SJCRH30 (cell line): ENCODE results near the gene CYP46A1. TPM values are rescaled to one million over a fixed set of nuclear protein-coding genes. Genes with fewer than 3 reads are reported as not detected.
"Not testable (repeated sequence)": the region's sequence is repeated elsewhere in the genome, so short reads cannot be mapped to it uniquely, and the experiment has no call there.

ENCODE experiments used
- DNase-seq, 2 experiments: peaks; one replicate each; pipeline ENCODE4 v3.0.0-alpha.2; 2015 to 2020
- H3K27ac ChIP-seq: fragments of 250-450 bp; sonication (Bioruptor Pico); 2 replicates; pipeline ENCODE4 v1.5.1; 2020; ENCODE audit warnings: mild to moderate bottlenecking, moderate library complexity
- H3K27me3 ChIP-seq: fragments of 250-450 bp; sonication (Bioruptor Pico); 2 replicates; pipeline ENCODE4 v1.5.1; 2020; ENCODE audit warnings: mild to moderate bottlenecking, moderate library complexity
- H3K36me3 ChIP-seq: fragments of 250-450 bp; sonication (Bioruptor Pico); 2 replicates; pipeline ENCODE4 v1.5.1; 2020; ENCODE audit warnings: mild to moderate bottlenecking, moderate library complexity
- H3K4me1 ChIP-seq: fragments of 250-450 bp; sonication (Bioruptor Pico); 2 replicates; pipeline ENCODE4 v1.5.1; 2020; ENCODE audit warnings: mild to moderate bottlenecking, moderate library complexity
- H3K4me3 ChIP-seq: fragments of 250-450 bp; sonication (Bioruptor Pico); 2 replicates; pipeline ENCODE4 v1.5.1; 2020; ENCODE audit warnings: mild to moderate bottlenecking, moderate library complexity
- H3K9me3 ChIP-seq: fragments of 250-450 bp; sonication (Bioruptor Pico); replicated peaks from 2 replicates; pipeline ENCODE4 v1.5.1; 2020; ENCODE audit warnings: mild to moderate bottlenecking, moderate library complexity
- total RNA-seq: library from RNA; depleted of rRNA; stranded (reverse); fragments of >200 nt; shearing (Covaris generic); gene quantifications from 2 replicates; pipeline ENCODE4 v1.2.3, GENCODE V29; 2014

The CYP46A1 gene
- total RNA-seq, 1 experiment from 2014 or later, result 0.10 TPM

DNA sequence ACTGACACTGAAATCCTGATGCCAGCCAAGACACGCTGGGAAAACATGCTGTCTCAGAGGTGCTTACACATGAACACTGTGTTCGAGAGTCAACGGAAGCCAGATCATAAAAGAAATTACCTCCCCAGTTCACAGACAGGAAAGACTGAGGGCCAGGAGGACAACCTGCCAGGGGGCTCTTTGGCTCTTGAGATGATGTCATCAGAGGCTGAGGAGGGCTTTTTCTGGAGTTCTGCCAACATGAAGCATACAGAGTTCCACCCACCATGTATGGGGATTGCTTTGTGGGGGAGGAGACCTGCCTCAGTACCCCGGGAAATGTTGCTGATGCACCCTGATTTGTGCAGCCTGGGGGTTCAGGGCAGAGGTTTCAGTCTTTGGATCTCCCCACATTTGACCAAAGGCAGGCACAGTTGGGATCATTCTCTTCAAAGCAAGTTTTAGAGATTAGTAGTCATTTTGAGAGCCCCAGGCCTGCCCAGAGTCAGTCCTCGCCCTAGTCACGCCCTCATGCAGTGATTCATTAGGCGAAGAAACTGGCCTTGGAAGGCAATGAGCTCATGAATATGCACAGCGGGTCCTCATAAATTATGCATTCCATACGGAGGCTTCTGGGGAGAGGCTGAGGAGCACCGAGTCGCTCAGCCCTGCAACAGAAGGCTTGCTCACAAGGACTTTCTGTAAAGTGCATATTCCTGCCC, 74.2 kb downstream of the CYP46A1 start:
- no peaks in the 10 kb centered on the region for H3K27me3 ChIP-seq
- H3K4me3 ChIP-seq, result no peak overlapping the region
- no peaks in the 10 kb centered on the region for H3K9me3 ChIP-seq
- peaks cover 33% of the 10 kb centered on the region for H3K4me1 ChIP-seq
- no peaks in the 10 kb centered on the region for H3K36me3 ChIP-seq
- no peak overlapping the region for H3K27ac ChIP-seq
- DNase-seq, result peak in 1 of 2 experiments; percentile 45

DNA sequence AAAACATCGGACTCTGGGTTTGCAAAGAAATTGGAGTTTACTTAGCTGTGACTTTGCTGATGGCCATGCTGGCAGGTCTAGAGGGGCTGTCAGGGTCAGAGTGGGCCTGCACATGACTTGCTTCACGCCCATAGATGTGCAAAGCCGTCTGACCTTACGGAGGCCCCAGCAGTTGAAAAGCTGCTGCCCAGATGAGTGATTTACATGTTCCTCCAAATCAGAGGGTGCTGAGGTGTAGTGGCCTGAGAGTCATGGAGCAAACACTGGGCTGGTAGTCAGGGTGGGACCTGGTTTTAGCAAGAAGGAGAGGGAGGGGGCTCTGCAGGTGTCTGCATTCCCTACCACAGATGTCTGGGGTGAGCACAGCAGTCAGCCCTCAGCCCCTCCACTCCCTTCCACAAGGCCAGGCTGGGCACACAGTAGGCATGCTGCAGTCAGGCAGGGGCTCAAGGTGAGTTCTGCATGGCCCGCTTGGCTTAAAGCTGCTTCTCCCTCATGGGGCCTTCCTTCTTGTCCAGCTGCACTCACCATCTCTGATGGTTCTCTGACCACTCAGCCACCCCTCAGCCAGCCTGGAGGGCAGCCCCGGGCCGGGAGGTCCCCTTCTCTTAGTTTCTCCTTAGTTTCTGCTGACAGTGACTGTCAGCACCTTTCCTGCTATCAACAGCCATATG, 74.9 kb downstream of the CYP46A1 start:
- H3K27ac ChIP-seq, result no peak overlapping the region
- H3K4me3 ChIP-seq, result no peak overlapping the region
- no peak for DNase-seq

DNA sequence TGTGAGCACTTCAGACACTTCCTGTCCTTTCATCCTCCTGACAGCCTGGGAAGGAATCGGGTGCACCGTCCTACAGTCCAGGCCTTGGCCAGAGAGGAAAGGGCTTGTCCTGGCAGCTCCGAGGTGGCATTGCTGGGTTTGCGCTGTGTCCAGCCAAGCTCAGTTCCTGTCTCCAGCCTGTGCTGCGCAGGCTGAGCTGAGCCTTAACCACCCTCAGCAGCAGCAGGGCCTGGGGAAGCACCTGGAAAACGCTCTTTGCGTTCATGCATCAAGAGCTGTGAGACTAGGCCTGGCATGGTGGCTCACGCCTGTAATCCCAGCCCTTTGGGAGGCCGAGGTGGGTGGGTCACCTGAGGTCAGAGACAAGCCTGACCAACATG, 75.4 kb downstream of the CYP46A1 start:
- Histone ChIP-seq H3K4me1 (peaks cover 21% of the 10 kb centered on the region), H3K27ac (no peak overlapping the region), H3K4me3 (no peak overlapping the region), H3K9me3 (no peaks in the 10 kb centered on the region), H3K36me3 (no peaks in the 10 kb centered on the region), H3K27me3 (no peaks in the 10 kb centered on the region)
- DNase-seq, result no peak

More for the DNA sequence above, 74.9 kb downstream of the CYP46A1 start:
- Histone ChIP-seq H3K36me3 (no peaks in the 10 kb centered on the region), H3K27me3 (no peaks in the 10 kb centered on the region), H3K9me3 (no peaks in the 10 kb centered on the region), H3K4me1 (peaks cover 26% of the 10 kb centered on the region)

DNA sequence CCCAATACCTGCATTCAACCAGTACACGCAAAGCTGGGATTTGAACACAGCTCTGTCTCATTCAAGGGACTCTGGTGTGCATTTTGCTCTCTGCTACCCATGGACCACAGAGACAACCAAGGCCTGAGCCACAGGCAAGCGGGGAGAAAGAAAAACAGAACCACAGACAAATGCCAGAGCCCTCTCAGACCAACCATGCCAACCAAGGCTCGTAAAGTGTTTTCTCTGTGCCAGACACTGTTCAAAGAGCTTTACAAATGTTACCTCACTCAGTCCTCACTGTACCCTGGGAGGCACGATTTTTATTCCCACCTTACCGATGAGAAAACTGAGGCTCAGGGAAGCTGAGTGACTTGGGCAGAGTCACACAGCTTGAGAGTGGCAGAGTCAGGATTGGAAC, 76.7 kb downstream of the CYP46A1 start:
- H3K27ac ChIP-seq, result no peak overlapping the region
- DNase-seq, result no peak

DNA sequence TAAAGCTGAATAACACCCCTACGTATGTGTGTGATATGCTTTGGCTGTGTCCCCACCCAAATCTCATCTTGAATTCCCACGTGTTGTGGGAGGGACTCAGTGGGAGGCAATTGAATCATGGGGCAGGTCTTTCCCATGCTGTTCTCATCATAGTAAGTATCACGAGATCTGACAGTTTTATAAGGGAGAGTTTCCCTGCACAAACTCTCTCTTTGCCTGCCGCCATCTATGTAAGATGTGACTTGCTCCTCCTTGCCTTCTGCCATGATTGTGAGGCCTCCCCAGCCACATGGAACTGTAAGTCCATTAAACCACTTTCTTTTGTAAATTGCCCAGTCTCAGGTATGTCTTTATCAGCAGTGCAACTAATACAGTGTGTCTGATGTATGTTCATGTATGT, 78.8 kb downstream of the CYP46A1 start:
- not testable (repeated sequence) for H3K27me3 ChIP-seq, H3K9me3 ChIP-seq, H3K4me3 ChIP-seq, H3K27ac ChIP-seq, H3K4me1 ChIP-seq, DNase-seq, H3K36me3 ChIP-seq

More for the DNA sequence above, 76.7 kb downstream of the CYP46A1 start:
- Histone ChIP-seq H3K4me1 (peaks cover 8% of the 10 kb centered on the region), H3K9me3 (no peaks in the 10 kb centered on the region), H3K4me3 (no peak overlapping the region), H3K36me3 (no peaks in the 10 kb centered on the region), H3K27me3 (no peaks in the 10 kb centered on the region)

DNA sequence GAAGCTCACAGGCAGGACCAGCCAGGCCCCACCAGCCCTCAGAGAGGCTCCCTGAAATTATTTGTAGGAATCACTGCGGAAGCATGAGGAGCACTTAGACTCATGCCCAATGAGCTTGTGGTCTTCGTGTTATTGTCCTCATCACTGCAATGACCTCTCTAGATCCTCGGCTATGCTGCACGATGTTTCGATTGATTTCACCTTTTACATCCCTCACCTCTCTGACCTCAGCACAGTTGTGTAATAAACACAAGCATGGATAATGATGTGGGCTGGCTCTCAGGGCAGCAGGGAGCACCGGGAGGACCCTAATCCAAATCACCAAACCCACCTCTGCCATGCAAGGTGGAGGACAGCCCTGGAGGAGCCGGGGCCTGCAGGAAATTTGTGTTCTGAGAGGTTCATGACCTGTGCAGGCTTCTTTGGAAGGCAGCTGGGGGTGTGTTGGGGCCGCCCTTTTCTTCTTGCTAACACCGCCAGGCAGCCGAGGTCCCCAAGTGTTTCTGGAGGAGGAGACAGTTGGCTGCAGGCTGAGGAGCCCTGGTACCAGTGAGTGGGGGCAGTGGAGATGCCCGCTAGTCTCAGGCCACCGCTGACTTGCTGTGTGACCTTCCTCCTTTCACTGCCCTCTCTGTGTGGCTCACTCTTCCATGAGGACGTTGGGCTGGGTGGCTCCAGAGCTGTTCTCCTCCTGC, 79.6 kb downstream of the CYP46A1 start:
- Histone ChIP-seq H3K36me3 (no peaks in the 10 kb centered on the region), H3K27ac (no peak overlapping the region), H3K27me3 (no peaks in the 10 kb centered on the region), H3K4me1 (peaks cover 13% of the 10 kb centered on the region), H3K4me3 (no peak overlapping the region), H3K9me3 (no peaks in the 10 kb centered on the region)
- no peak for DNase-seq

DNA sequence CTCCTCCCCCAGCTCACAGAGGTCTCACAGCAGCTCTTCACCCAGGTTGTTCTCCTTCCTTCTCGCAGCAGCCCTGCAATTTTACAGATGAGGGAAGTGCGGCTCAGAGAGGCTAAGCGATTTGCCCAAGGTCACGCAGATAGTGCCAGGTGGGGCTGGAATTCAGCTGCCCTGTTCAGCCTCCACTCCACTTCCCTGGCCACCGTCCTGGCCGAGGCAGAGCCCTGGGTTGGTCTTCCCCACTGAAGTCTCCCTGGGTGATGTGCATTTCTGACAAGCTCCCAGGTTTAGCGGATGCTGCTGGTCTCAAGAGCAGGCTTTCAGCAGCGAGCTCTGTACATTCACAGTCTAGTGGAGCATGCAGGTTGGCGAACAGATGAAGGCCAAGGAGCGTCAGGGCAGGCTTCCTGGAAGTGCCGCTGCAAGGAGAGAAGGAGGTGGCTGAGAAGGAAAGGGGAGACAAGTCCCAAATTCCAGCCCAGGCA, 80.2 kb downstream of the CYP46A1 start:
- DNase-seq, result no peak

DNA sequence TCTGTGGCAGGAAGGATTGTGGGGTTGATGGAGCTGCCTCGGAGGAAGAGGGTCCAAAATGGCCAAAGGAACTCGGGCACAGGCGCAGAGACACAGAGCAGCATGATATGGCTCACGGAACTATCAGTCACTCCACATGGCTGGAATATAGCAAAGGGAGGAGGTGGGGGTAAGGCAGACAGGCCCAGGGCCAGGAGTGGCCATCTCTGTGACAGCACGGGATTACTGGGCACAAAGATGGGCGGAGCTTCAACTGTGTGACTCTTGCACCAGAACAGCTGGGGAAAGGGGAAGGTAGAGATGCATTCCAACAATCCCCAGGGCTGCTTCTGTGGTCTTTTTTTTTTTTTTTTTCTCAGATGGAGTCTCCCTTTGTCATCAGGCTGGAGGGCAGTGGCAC, 84.3 kb downstream of the CYP46A1 start:
- H3K9me3 ChIP-seq, result no peaks in the 10 kb centered on the region
- H3K27me3 ChIP-seq, result no peaks in the 10 kb centered on the region
- no peak overlapping the region for H3K4me3 ChIP-seq
- no peaks in the 10 kb centered on the region for H3K36me3 ChIP-seq
- peak; percentile 85 to 91 for DNase-seq
- H3K27ac ChIP-seq, result peak overlapping the region; percentile 24
- peaks cover 36% of the 10 kb centered on the region for H3K4me1 ChIP-seq

More for the DNA sequence above, 80.2 kb downstream of the CYP46A1 start:
- H3K9me3 ChIP-seq, result no peaks in the 10 kb centered on the region
- peaks cover 17% of the 10 kb centered on the region for H3K4me1 ChIP-seq
- H3K27me3 ChIP-seq, result no peaks in the 10 kb centered on the region
- H3K4me3 ChIP-seq, result no peak overlapping the region
- no peaks in the 10 kb centered on the region for H3K36me3 ChIP-seq
- no peak overlapping the region for H3K27ac ChIP-seq

DNA sequence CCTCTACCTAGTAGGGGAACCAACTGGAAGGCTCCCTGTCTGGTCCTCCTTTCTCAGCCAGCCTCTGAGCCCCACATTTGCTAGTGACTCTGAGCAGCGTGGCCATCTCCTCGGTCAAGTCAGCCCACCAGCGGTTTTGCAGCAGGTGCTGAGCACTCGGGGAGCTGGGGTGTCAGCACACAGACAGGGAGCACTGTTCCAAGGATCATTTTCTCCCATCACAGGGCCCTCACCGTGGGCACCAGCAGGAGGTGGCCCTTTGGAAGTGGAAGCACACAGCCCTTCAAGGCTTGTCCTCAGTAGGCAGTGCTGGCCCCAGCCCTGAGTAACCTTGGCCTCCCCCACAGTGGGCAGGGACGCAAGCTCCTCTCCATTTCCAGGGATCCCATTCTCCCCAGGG, 85.0 kb downstream of the CYP46A1 start:
- no peaks in the 10 kb centered on the region for H3K27me3 ChIP-seq
- H3K27ac ChIP-seq, result no peak overlapping the region
- H3K9me3 ChIP-seq, result no peaks in the 10 kb centered on the region
- H3K36me3 ChIP-seq, result no peaks in the 10 kb centered on the region
- H3K4me1 ChIP-seq, result peaks cover 42% of the 10 kb centered on the region
- no peak overlapping the region for H3K4me3 ChIP-seq
- DNase-seq, result no peak

DNA sequence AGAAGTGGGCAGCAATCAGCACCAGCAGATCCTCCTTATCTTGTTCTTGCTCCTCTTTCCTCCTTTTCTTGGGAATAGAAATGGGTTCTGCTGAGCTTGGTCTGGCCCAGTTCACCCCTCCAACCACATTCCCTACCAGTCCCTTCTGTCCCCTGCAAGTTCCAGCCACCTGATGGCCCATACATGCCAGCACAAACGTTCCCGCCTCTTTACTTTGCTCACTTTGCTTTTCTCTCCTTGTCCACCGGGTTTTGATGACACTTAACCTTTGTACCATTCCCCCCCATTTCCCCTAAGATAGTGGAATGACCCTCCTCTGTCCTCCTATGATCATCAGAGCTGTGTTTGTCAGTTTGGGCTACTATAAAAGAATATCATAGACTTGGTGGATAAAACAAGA, 85.7 kb downstream of the CYP46A1 start:
- H3K4me3 ChIP-seq, result no peak overlapping the region
- DNase-seq, result no peak

DNA sequence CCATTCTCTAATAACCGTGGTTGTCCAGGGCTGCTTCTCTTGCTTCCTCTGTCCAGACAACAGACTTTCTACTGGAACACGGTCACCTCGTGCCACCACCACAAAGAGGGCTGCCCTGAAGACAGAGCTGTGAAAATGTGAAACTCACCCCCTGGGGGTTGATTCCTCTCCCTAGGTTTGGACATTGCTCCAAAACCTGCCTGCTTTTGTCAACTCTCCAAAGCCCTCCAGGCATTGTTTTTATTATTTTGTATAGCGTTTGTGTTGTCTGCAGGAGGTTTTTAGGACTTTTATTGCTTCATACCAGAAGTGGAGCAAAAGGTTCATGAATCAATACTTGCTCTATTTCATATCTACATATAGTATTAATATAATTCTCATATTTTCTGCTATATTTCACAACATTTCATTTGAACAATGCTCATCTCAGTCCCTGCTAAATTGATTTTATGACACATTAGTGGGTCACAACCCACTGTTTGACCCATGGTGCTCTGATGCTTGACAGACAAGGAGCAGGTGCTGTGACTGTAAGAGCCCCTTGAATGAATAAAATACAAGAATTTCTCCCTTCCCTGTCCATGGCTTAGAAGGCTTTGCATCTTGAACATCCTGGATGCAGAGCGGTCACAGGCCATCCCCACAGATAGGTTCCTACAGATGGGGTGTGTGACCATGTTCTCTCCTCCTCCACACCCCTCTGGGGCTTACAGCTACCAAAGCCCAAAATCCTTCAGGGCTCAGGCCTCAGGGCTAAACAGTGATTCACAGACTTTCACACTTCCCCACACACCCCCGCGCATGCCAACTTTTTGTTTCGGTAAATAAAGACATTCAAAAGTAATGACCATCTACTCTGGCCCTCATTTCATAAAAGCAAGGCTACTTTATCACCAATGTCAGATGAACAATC, 88.5 kb downstream of the CYP46A1 start:
- peak overlapping the region; percentile 53 for H3K4me3 ChIP-seq
- DNase-seq, result peak; percentile 57 to 83
- H3K4me1 ChIP-seq, result peaks cover 47% of the 10 kb centered on the region
- H3K36me3 ChIP-seq, result no peaks in the 10 kb centered on the region
- peak overlapping the region; percentile 60 for H3K27ac ChIP-seq
- H3K9me3 ChIP-seq, result no peaks in the 10 kb centered on the region
- H3K27me3 ChIP-seq, result no peaks in the 10 kb centered on the region

More for the DNA sequence above, 85.7 kb downstream of the CYP46A1 start:
- H3K36me3 ChIP-seq, result no peaks in the 10 kb centered on the region
- H3K9me3 ChIP-seq, result no peaks in the 10 kb centered on the region
- no peaks in the 10 kb centered on the region for H3K27me3 ChIP-seq
- H3K4me1 ChIP-seq, result peaks cover 48% of the 10 kb centered on the region
- H3K27ac ChIP-seq, result no peak overlapping the region

DNA sequence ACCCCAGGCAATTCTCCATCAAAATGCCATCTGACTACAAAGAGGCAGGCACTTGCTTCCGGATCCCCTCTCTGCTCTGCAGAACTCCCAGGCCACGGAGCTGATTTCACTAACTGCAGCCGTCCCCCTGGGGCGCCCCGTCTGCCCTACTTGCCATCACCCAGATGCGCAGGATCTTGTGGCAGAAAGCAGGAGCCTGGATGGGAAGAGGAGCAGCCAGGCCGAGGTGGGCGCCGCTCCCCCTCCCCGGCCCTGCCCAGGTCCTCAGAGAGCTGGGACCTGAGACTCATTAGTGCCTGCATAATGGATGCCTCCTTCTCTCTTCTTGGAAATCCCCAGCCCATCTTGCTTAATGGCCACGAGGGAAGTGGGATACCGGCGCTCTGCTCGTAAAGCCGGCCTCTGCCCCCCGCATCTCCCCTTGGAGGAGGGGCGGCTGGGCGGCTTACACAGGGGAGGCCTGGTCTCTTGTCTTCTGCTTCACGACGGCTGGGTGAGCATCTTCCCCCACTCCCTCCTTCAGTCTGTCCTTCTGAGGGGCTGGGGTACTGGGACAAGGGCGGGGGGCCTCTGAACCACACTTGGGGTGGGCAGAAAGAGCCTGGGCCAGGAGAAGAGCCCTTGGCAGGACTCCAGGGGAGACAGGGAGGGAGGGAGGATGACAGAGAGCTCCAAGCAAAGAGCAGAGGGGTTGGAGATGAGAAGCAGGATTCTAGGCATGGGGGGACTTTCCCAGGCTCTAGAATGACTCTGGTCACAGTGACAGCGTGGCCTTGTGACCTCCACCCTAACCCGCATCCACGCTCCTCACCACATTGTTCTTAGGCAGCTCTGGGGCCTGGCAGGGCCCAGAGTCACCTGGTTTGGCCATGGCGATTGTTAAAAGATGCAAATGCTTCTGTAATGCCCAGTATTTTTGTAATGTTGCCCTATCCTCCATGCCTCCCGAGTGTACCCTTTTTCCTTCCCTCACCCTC, 89.7 kb downstream of the CYP46A1 start:
- Histone ChIP-seq H3K4me1 (peaks cover 38% of the 10 kb centered on the region), H3K27ac (peak overlapping the region; percentile 60), H3K4me3 (peak overlapping the region; percentile 53), H3K27me3 (no peaks in the 10 kb centered on the region), H3K9me3 (0 out of 2 replicates have a peak, but pooled peaks cover 3% of the 10 kb centered on the region), H3K36me3 (no peaks in the 10 kb centered on the region)
- peak; percentile 30 to 52 for DNase-seq

DNA sequence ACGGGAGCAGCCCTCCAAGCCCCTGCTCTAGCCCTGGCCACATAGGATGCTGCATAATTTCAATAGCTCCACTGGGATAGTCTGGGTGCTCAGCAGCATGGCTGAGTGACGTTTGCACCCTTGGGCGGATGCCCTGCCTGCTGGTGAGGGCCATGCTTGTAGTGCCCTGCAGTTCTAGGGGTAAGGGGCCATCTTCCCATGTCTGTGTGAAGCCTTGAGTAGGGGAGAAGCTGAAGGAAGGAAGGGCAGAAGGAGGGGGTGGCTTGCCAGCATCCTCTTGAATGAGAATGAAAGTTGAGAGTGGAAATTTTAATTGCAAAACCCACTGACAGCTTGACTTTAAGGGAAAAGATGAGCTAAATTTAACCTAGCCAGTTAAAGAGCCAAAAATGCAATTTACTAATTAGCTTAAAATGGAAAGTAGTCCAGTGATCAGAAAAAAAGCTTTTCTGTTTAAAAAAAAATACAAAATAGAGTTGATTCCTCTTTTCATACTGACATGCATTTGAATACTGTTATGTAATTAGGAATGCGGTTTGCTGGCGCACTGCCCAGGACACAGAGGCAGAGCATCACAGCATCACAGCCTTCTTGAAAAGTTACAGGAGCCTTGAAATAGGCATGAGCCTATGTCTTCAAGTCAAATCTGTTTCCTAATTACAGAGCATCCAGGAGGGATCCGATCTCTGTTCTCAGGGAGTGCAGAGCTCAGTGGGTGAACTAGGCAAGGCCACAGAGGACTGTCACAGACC, 90.6 kb downstream of the CYP46A1 start:
- Histone ChIP-seq H3K4me1 (peaks cover 35% of the 10 kb centered on the region), H3K27me3 (no peaks in the 10 kb centered on the region), H3K9me3 (peaks cover 3% of the 10 kb centered on the region; the same call in 1 of the 2 replicates), H3K27ac (no peak overlapping the region), H3K36me3 (no peaks in the 10 kb centered on the region), H3K4me3 (no peak overlapping the region)
- DNase-seq, result peak; percentile 37 to 44
